Dedifferentiated amniotic fluid mesenchymal stem cell (primary cell): ENCODE data around the gene PTPRT.

Experiments
- DNase-seq: peaks from one replicate; pipeline ENCODE4 v3.0.0-alpha.2; 2016; ENCODE audit errors: extremely low spot score

PTPRT gene

GRCh38 chr20:43189554-43190331, at the start of gene PTPRT:
Gene PTPRT, minus strand, starts transcription at chr20:43189906. Its CDS starts 173 bp downstream, at chr20:43189733.
- no peak for DNase-seq

DNA sequence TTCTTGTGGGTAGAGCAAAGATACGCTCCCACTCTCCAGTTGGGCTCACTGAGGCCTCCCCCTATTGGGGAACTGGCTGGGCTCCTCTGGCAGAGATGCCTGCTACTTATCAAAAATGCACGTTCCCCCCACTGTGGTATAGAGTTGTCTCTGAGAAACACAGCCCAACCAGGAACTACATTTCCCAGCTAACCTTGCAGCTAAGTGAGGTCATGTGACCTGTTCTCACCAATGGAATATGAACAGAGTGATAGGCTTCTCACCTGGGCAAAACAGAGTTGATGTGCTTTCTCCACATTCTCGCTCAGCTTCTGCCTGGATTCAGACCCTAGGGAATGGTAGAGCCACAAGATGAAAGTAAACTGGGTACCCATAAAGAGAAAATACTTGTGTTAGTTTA, 49.1 kb upstream of the PTPRT start:
- no peak for DNase-seq

DNA sequence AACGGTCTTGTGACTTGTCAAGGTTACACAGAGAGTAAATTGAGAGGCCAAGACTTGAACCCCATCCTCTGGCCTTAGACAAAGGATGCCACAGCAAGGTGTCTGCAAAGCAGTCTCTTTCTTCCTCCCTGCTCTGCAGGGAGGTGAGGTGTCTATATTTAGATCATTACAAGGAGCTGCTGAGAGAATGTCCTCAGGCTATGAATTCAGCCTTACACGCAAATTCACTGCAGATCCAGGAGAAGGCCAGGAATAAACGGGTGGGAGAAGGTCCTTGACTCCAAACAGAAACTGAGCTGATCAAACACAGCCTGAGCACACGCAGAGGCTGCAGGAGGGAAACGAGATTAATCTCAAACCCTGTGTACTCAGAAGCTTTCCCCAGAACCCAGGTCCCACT, 48.6 kb upstream of the PTPRT start:
- DNase-seq: no peak

DNA sequence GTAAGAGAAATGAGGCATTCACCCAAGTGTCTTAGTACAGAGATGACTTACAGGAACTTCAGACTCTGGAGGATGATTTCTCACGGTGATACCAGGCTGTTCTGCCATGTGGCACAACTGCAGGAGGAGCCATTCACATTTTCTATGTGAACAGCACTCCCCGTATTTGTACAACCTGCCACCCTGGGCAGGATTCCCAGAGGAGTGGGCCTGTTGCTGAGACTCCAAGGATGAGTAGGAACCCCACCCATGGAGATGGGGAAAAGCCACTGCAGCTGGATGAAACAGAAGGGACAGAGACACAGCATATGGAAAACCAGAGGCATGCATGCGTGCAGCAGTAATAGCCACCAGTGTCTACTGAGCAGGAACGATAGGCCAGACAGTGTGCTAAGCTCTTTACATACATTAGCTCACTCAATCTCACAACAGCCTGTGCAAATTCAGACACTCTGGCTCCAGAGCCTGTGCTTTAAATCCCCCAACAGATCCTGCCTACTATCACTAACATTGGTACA, 48.0 kb upstream of the PTPRT start:
- no peak for DNase-seq

DNA sequence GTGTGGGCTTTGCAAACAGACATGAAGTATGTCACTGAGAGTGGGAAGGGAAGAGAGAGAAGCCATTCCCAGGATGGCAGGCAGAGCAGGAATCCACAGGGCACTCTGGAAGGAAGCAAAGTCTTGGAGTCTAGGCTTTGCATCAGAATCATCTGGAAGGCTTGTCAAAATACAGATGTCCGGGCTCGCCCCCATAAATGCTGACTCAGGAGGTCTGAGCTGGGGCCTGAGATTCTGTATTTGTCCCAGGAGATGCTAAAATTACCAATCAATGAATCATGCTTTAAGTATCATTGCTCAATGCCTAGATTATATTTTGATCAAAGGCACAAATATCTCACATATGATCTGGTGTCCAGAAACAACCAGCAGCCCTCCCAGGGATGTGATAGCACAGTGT, 46.3 kb upstream of the PTPRT start:
- DNase-seq: no peak

GRCh38 chr20:43231829-43232228, 42.1 kb upstream of the PTPRT start:
- no peak for DNase-seq

DNA sequence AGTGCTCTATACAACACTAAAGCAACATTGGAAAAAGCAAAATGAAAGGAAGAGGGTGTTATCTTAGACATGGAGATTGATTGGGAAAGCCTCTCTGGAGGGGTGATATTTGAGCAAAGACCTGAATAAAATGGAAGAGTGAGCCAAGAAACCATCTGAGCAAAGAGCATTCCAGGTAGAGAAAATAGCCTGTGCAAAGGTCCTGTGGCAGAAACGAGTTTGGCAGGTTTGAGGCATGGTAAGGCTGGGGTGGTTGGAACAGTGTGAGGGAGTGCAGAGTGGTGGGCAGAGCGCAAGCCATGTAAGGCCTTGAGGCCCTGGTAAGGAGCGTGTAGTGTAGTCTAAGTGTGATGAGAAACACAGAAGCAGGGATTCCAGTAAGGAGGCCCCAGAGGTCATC, 40.0 kb upstream of the PTPRT start:
- DNase-seq: no peak

- no peak for DNase-seq
These were observed 30.9 kb upstream of the PTPRT start for GRCh38 chr20:43220612-43221011.

DNA sequence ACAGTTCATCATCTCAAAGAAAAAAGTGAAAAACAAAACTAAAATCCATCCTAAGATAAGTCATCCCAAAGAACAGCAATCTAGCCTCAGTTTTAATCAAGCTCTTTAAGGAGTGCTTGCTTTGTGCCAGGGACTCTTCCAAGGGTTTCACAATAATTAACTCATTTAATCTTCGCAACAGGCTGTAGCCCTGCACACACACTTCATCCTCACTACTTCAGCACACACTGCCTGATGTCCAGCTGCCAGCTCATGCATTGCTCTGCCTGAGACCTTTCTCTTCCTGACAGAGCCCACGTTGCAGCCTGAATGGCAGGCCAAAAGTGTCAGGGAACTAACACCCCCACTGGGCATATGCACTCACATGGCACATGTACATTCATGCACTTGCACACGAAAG, 21.2 kb upstream of the PTPRT start:
- DNase-seq: no peak

- no peak for DNase-seq
These were observed 20.1 kb upstream of the PTPRT start for GRCh38 chr20:43209831-43210230.

DNA sequence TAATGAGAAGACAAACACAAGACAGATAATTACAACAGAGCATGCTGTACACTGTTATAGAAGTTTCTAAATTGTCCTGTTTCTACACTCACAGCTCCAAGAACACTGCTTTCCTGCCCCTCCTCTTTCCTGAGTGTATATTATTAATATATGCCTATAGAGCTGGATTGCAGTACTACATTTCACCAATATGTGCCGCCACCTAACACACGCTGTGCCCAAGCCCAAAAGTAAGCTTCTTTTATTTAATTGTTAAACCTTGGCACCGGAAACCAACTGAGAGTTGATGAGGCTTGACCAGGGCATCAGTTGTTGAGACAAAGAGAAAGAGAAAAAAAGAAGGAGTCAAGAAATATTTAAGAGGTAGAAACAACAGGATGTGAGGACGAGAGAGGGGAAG, 16.0 kb upstream of the PTPRT start:
- no peak for DNase-seq

- DNase-seq: no peak
These were observed 12.4 kb upstream of the PTPRT start for GRCh38 chr20:43202100-43202499.

GRCh38 chr20:43198607-43199006, 8.9 kb upstream of the PTPRT start:
- DNase-seq: no peak

DNA sequence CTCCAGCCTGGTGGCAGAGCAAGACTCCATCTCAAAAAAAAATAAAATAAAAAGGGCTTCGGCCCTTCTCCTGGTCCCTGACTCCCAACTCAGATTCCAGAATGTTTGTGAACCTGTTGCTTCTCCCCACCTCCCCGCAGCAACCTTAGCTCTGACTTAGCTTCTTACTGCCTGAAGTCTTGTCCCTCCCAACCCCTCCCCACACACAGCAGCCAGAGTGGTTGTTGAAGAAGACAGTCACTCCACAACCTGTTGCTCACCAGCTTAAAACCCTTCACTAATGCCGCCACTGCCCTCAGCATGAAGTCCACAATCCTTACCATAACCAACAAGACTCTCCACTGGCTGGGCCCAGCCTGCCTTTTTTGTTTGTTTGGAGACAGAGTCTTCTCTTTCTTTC, 6.5 kb upstream of the PTPRT start:
- no peak for DNase-seq

DNA sequence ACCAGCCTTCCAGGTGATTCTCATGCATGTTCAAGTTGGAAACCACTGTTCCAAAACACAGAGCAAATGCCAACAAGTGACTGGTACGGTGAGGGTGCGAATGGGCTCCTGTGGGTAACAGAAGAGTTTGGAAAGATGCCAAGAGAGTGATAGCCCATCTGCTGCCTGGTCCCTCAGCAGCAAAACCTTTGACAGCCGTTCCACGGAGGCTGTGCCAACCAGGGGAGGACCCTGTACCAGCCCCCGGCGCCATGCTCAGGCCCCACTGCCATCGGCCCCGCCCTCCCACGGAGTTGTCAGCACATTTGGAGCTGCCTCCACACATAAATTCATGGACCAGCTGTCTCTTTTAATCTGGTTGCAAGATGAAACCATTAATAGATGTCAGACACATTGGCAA, 4.4 kb upstream of the PTPRT start:
- DNase-seq: no peak

GRCh38 chr20:43193443-43193842, 3.7 kb upstream of the PTPRT start:
- no peak for DNase-seq

DNA sequence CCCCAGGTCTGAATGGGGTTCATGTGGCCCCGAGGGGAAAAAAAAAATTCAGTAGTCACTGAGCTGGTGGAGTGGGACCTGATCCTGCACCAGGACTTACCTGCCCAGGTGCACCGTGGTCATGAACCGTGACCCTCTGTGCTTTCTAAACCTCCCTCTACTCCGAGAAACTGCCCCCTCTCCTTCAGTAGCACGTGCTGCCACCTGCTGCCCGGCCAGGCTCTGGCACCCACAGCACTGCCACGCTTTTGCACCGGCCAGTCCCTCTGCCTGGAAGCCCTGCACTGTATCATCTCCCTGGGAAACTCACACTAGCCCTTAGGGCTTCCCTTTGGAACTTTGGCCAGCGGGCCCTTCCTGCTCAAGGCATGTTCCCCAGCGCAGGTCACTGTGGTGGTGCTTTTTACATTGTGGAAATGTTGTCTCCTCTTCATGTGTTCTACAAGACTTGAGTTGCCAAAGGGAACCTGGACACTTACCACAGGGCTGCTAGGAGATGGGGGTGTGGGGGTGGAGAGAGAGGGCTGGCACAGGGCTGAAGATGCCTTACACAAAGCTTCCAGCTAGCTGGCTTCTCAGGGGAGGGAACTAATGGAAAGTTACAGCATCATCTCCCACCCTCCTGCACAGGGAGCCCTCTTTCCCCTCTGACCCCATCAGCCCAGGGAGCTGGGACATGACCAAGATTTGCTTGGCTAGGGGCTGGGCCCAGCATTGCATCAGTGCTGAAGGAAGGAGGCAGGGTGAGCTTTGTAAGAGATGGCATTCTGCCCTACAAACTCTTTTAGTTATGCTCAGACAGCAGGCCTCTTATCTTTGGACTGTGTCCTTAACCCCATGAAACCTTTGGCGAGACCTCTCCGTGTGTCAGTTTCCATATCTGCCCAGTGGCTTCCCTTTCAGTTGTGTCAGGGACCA, 2.5 kb upstream of the PTPRT start:
- no peak for DNase-seq

DNA sequence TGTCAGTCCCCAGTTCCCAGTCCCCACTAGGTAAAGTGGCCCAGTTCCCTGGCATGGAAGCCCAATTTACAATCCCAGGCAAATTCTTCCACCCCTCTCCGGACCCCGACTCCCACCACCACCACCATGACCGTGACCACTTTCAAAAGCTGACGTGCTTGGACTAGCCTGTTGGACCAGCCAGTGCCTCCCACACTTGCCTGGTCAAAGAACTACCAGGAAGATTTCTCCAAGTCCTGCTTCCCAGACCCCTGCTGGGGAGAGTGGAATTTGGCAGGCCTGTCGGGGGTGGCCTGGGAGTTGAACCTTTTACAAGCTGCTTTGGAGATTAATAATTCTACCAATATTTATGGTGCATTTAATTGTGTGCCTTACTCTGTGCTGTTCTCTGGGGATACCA, 1.4 kb upstream of the PTPRT start:
- no peak for DNase-seq

DNA sequence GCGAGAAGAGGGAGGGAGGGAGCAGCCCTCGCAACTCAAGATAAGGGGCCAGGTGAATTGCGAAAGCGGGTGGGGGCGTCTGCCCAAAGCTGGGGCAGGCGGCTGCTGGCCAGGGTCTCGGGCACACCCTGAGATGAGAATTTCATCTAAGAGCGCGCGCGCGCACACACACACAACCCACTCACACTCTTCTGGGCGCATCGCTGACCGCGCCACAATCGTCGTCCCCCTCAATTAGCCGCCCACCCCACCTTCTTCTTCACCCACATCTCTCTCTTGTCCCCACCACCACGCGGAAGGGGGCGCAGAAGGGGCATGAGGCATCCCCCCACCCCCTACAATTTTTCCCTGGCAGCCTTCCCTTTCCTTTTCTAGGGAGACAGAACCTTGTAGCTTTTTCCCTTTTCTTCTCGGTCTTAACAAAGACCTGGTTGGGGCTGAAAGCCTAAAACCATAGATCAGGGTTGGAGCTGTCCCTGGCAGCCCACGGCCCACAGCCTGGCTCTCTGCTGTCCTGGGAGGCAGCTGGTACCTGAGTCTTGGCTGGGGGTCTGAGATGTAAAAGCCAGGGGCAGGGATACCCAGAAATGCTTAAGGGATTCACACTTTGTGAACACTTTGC, 737 bp upstream of the PTPRT start:
- DNase-seq: no peak

- no peak for DNase-seq
These were observed 699 bp downstream of the PTPRT start for GRCh38 chr20:43188861-43189553.

DNA sequence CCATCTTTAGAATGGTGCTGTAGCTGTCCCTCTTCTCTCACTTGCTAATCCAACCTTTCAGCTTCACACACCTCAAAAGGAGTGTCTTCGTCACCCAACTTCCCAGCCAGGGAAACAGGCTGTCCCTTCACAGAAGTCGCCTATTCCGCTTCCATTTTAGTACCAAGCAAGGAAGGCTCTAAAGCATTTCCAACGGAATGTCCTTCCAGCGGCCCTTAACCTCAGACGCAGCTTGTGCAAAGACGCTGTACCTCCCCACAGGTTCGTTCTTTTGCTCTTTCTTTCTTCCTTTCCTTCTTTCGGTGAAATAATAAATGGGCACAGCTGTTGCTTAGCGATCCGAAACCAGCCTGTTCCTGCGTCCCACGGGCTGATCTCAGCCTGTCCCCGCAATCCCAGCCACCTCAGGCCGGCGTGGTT, 1.5 kb downstream of the PTPRT start:
- no peak for DNase-seq
